PC-9 (cell line): ENCODE results near the gene NFE2. TPM values are rescaled to one million over a fixed set of nuclear protein-coding genes. Genes with fewer than 3 reads are reported as not detected.

Experiments used
- BruUV-seq: library from RNA; stranded (reverse); fragments of 400-500 nt; replicated peaks from 2 replicates; lab custom pipeline; 2021; lab: Mats Ljungman, UMichigan
- CTCF ChIA-PET: fragments of 300-600 bp; sonication (Branson Sonifier 250); formaldehyde crosslinking; loops from one replicate; lab custom pipeline; 2022; ENCODE audit warnings: antibody characterized with exemption; lab: Charles Lee
- POLR2A ChIA-PET: fragments of 300-600 bp; sonication (Branson Sonifier 250); formaldehyde crosslinking; loops from one replicate; lab custom pipeline; 2022; ENCODE audit warnings: antibody characterized with exemption; ENCODE audit not compliant: unreplicated experiment; lab: Charles Lee
- DNase-seq, 2 experiments: peaks; one replicate each; pipeline versions ENCODE4 v3.0.0 to v3.0.0-alpha.2; 2015 to 2022; ENCODE audit warnings: mixed read lengths in 1 of 2
- H2AFZ ChIP-seq: fragments of 200-600 bp; sonication (generic); 2 replicates; pipeline ENCODE4 v1.8.1; 2017; ENCODE audit warnings: antibody characterized with exemption
- H3F3A ChIP-seq: fragments of 200-600 bp; sonication (generic); 2 replicates; pipeline ENCODE4 v1.8.1; 2017; ENCODE audit warnings: antibody characterized with exemption, mild to moderate bottlenecking, low read depth; ENCODE audit not compliant: insufficient read depth
- H3K27ac ChIP-seq: fragments of 200-600 bp; sonication (generic); 2 replicates; pipeline ENCODE4 v1.6.1; 2016; ENCODE audit warnings: mixed run types
- H3K27me3 ChIP-seq: fragments of 200-600 bp; sonication (generic); 2 replicates; pipeline ENCODE4 v1.6.1; 2016; ENCODE audit warnings: low read depth, mixed run types; ENCODE audit not compliant: insufficient read depth
- H3K36me3 ChIP-seq: fragments of 200-600 bp; sonication (generic); 2 replicates; pipeline ENCODE4 v1.6.1; 2016; ENCODE audit warnings: low read depth, mixed run types
- H3K4me1 ChIP-seq: fragments of 200-600 bp; sonication (generic); replicated peaks from 2 replicates; pipeline ENCODE4 v1.6.1; 2016; ENCODE audit warnings: mixed run types; ENCODE audit not compliant: insufficient read depth
- H3K4me2 ChIP-seq: fragments of 200-600 bp; sonication (generic); 2 replicates; pipeline ENCODE4 v1.6.1; 2017; ENCODE audit warnings: mixed run types
- H3K4me3 ChIP-seq: fragments of 200-600 bp; sonication (generic); 2 replicates; pipeline ENCODE4 v1.6.1; 2016; ENCODE audit warnings: mixed run types
- H3K79me2 ChIP-seq: fragments of 200-600 bp; sonication (generic); 2 replicates; pipeline ENCODE4 v1.6.1; 2017; ENCODE audit warnings: low read depth, mixed run types
- H3K9me2 ChIP-seq: fragments of 200-600 bp; sonication (generic); 2 replicates; pipeline ENCODE4 v1.8.1; 2017; ENCODE audit warnings: mild to moderate bottlenecking; ENCODE audit not compliant: insufficient read depth
- H3K9me3 ChIP-seq: fragments of 200-600 bp; sonication (generic); 2 replicates; pipeline ENCODE4 v1.8.1; 2016; ENCODE audit warnings: low read depth; ENCODE audit not compliant: insufficient read depth
- H4K20me1 ChIP-seq: fragments of 200-600 bp; sonication (generic); 2 replicates; pipeline ENCODE4 v1.8.1; 2017; ENCODE audit not compliant: insufficient read depth
- CTCF ChIP-seq: fragments of 200-600 bp; sonication (generic); conservative IDR thresholded peaks from 2 replicates; pipeline ENCODE4 v1.6.1; 2017; ENCODE audit warnings: mixed run types, antibody characterized with exemption, mild to moderate bottlenecking, moderate library complexity
- EZH2 ChIP-seq: fragments of 200-600 bp; sonication (generic); IDR thresholded peaks from 2 replicates; pipeline ENCODE4 v1.8.0; 2017; ENCODE audit warnings: antibody characterized with exemption, low read depth
- intact Hi-C: fragments of 100-400 bp; cut with micrococcal nuclease; formaldehyde crosslinking; loops from one replicate; pipeline ENCODE4 v1.10.0; 2022; ENCODE audit not compliant: unreplicated experiment
- total RNA-seq: library from RNA; stranded (reverse); gene quantifications from 2 replicates; pipeline ENCODE4 v1.2.3, GENCODE V29; 2021

Gene NFE2
- total RNA-seq, 1 experiment from 2014 or later, result 1.5 TPM

GRCh38 chr12:54266852-54267251 is 34.0 kb downstream of the NFE2 start:
- H3K9me2 ChIP-seq, result no peaks in the 10 kb centered on the region
- H3K4me1 ChIP-seq, result peaks cover 10% of the 10 kb centered on the region; the same call in 1 of the 2 replicates
- intact Hi-C loops, result no loop called here
- no peaks in the 10 kb centered on the region for H3K36me3 ChIP-seq
- no TSS peak for BruUV-seq
- no peak for DNase-seq
- H3K79me2 ChIP-seq, result peaks cover 39% of the 10 kb centered on the region
- no peak overlapping the region for H3K4me3 ChIP-seq
- H3K27me3 ChIP-seq, result no peaks in the 10 kb centered on the region
- no peaks in the 10 kb centered on the region for H3K9me3 ChIP-seq
- CTCF ChIA-PET, result no interaction called here
- no peak for TF ChIP-seq CTCF
- peaks cover 8% of the 10 kb centered on the region; the same call in 1 of the 2 replicates for H4K20me1 ChIP-seq
- H3K27ac ChIP-seq, result no peak overlapping the region
- H3F3A ChIP-seq, result peaks cover 18% of the 10 kb centered on the region; the same call in 1 of the 2 replicates
- no peak overlapping the region for H3K4me2 ChIP-seq
- no peak overlapping the region for H2AFZ ChIP-seq
- POLR2A ChIA-PET, result no interaction called here

GRCh38 chr12:54265364-54265812 is 35.4 kb downstream of the NFE2 start:
- Histone ChIP-seq H3K79me2 (peaks cover 40% of the 10 kb centered on the region), H3K27me3 (no peaks in the 10 kb centered on the region), H3K4me2 (no peak overlapping the region), H4K20me1 (peaks cover 11% of the 10 kb centered on the region; the same call in 1 of the 2 replicates), H3F3A (peaks cover 21% of the 10 kb centered on the region; the same call in 1 of the 2 replicates), H3K27ac (no peak overlapping the region), H3K9me2 (no peaks in the 10 kb centered on the region), H3K9me3 (no peaks in the 10 kb centered on the region), H2AFZ (no peak overlapping the region), H3K4me1 (peaks cover 10% of the 10 kb centered on the region; the same call in 1 of the 2 replicates), H3K4me3 (no peak overlapping the region), H3K36me3 (no peaks in the 10 kb centered on the region)
- intact Hi-C loops, result no loop called here
- POLR2A ChIA-PET, result interaction anchor here (0.7 kb wide), 1 partner anchor 16 kb away, joined by 4 read pairs; no protein-coding TSS in a partner anchor
- no TSS peak for BruUV-seq
- DNase-seq, result no peak
- CTCF ChIA-PET, result interaction anchor here (0.6 kb wide), 2 partner anchors 452 to 1213 kb away, joined by 4 to 7 read pairs; no protein-coding TSS in a partner anchor
- TF ChIP-seq CTCF (no peak), EZH2 (no peak)

GRCh38 chr12:54262403-54262925 is 38.4 kb downstream of the NFE2 start:
- no peaks in the 10 kb centered on the region for H3K9me3 ChIP-seq
- no peaks in the 10 kb centered on the region for H3K9me2 ChIP-seq
- ChIA-PET CTCF (no interaction called here), POLR2A (interaction anchor here (0.5 to 1.2 kb wide), 4 partner anchors 18 to 570 kb away, joined by 3 to 16 read pairs (median 5); partner anchors contain the start of gene HNRNPA1)
- H3K4me2 ChIP-seq, result 0 out of 2 replicates have a peak overlapping the region, but pooled peaks have one; percentile 5
- no peaks in the 10 kb centered on the region for H3K36me3 ChIP-seq
- peak in 1 of 2 experiments; percentile 47 for DNase-seq
- H3K4me3 ChIP-seq, result no peak overlapping the region
- H3F3A ChIP-seq, result peaks cover 16% of the 10 kb centered on the region
- H3K79me2 ChIP-seq, result peaks cover 59% of the 10 kb centered on the region
- H3K27ac ChIP-seq, result peak overlapping the region; percentile 17; the same call in 1 of the 2 replicates
- H3K4me1 ChIP-seq, result peaks cover 10% of the 10 kb centered on the region; the same call in 1 of the 2 replicates
- no peaks in the 10 kb centered on the region for H3K27me3 ChIP-seq
- H4K20me1 ChIP-seq, result peaks cover 11% of the 10 kb centered on the region; the same call in 1 of the 2 replicates
- no TSS peak for BruUV-seq
- intact Hi-C loops, result no loop called here
- H2AFZ ChIP-seq, result no peak overlapping the region
- TF ChIP-seq CTCF (no peak), EZH2 (no peak)
